GM23338 (cell line): Measurements from ENCODE around the gene SHLD2.
"Not testable (repeated sequence)": the region's sequence is repeated elsewhere in the genome, so short reads cannot be mapped to it uniquely, and the experiment has no call there.

Experiments used
- CREB1 ChIP-seq: fragments of 250-450 bp; sonication (Bioruptor Pico); IDR thresholded peaks from 2 replicates; pipeline ENCODE4 v1.5.0; 2020; ENCODE audit warnings: low read depth, mild to moderate bottlenecking, moderate library complexity
- CTCF ChIP-seq, 2 experiments: fragments of 200-600 bp in 1 of 2; sonication (generic) in 1 of 2; conservative IDR thresholded peaks; 2 replicates each; pipeline versions ENCODE4 v1.5.1 to v1.6.1; 2016 to 2017; ENCODE audit warnings: antibody characterized with exemption in 2 of 2, low read depth in 2 of 2, mild to moderate bottlenecking in 2 of 2, moderate library complexity in 1 of 2
- ETS1 ChIP-seq: IDR thresholded peaks from 2 replicates; pipeline ENCODE4 v1.6.1; 2016; ENCODE audit warnings: antibody characterized with exemption
- EZH2 ChIP-seq: fragments of 200-600 bp; sonication (generic); IDR thresholded peaks from one replicate; pipeline ENCODE4 v1.8.0; 2017; ENCODE audit warnings: antibody characterized with exemption, mild to moderate bottlenecking, low read depth; ENCODE audit not compliant: unreplicated experiment
- EZH2phosphoT487 ChIP-seq: fragments of 200-600 bp; sonication (generic); IDR thresholded peaks from one replicate; pipeline ENCODE4 v1.8.1; 2018; ENCODE audit warnings: antibody characterized with exemption; ENCODE audit not compliant: unreplicated experiment
- JUNB ChIP-seq: IDR thresholded peaks from one replicate; pipeline ENCODE4 v1.6.1; 2016; ENCODE audit warnings: antibody characterized with exemption; ENCODE audit not compliant: unreplicated experiment
- NANOG ChIP-seq: IDR thresholded peaks from 2 replicates; pipeline ENCODE4 v1.6.1; 2016; ENCODE audit warnings: antibody characterized with exemption, borderline replicate concordance
- POLR2AphosphoS5 ChIP-seq: IDR thresholded peaks from 2 replicates; pipeline ENCODE4 v1.6.1; 2016; ENCODE audit warnings: antibody characterized with exemption, low read depth
- REST ChIP-seq: IDR thresholded peaks from one replicate; pipeline ENCODE4 v1.6.1; 2018; ENCODE audit warnings: antibody characterized with exemption; ENCODE audit not compliant: unreplicated experiment
- STAT1 ChIP-seq: IDR thresholded peaks from one replicate; pipeline ENCODE4 v1.6.1; 2016; ENCODE audit warnings: antibody characterized with exemption; ENCODE audit not compliant: unreplicated experiment
- ZNF114 ChIP-seq: fragments of 250-450 bp; sonication (Bioruptor Pico); IDR thresholded peaks from 2 replicates; pipeline ENCODE4 v1.5.0; 2020; ENCODE audit warnings: mild to moderate bottlenecking, moderate library complexity
- ZNF331 ChIP-seq: fragments of 250-450 bp; sonication (Bioruptor Pico); IDR thresholded peaks from 2 replicates; pipeline ENCODE4 v1.5.0; 2020; ENCODE audit warnings: low read depth, mild to moderate bottlenecking, moderate library complexity
- ZNF462 ChIP-seq: fragments of 250-450 bp; sonication (Bioruptor Pico); IDR thresholded peaks from 2 replicates; pipeline ENCODE4 v1.5.0; 2020; ENCODE audit warnings: mild to moderate bottlenecking, moderate library complexity

- TF ChIP-seq CTCF (conservative IDR thresholded peaks at IDR 0.05; ENCODE audit: low read depth in 2 of 2); ZNF114 (CRISPR knock-in tag); POLR2AphosphoS5; EZH2; ZNF462 (CRISPR knock-in tag); STAT1; JUNB; EZH2phosphoT487; CREB1 (CRISPR knock-in tag); ETS1; ZNF331 (CRISPR knock-in tag); NANOG; REST: not testable (repeated sequence)
Measured at GRCh38 chr10:87081574-87081973, 13.4 kb upstream of the SHLD2 start.
